Duodenal mucosa (tissue), 2 donors: ENCODE results near the gene LIN28B.

Source experiments
- H3K27ac ChIP-seq: one replicate; pipeline ENCODE4 v1.7.0; 2013; ENCODE audit warnings: low read depth, low read length
- H3K27me3 ChIP-seq, 2 donors: one replicate each; pipeline ENCODE4 v1.7.0; 2013; ENCODE audit warnings: low read length in 2 of 2, control low read depth in 1 of 2; ENCODE audit not compliant: insufficient read depth in 2 of 2, control insufficient read depth in 1 of 2
- H3K36me3 ChIP-seq, 2 donors: one replicate each; pipeline ENCODE4 v1.7.0; 2013; ENCODE audit warnings: low read length in 2 of 2, control low read depth in 1 of 2; ENCODE audit not compliant: insufficient read depth in 2 of 2, control insufficient read depth in 1 of 2
- H3K4me1 ChIP-seq, 2 donors: one replicate each; pipeline ENCODE4 v1.7.0; 2013; ENCODE audit warnings: low read length in 2 of 2, control low read depth in 1 of 2; ENCODE audit not compliant: insufficient read depth in 2 of 2, control insufficient read depth in 1 of 2
- H3K4me3 ChIP-seq, 2 donors: one replicate each; pipeline ENCODE4 v1.7.0; 2013; ENCODE audit warnings: low read length in 2 of 2, low read depth in 1 of 2
- H3K9ac ChIP-seq, 2 donors: one replicate each; pipeline ENCODE4 v1.7.0; 2013; ENCODE audit warnings: low read length in 2 of 2, low read depth in 1 of 2
- H3K9me3 ChIP-seq, 2 donors: one replicate each; pipeline ENCODE4 v1.7.0; 2013; ENCODE audit warnings: low read length in 2 of 2, control low read depth in 1 of 2; ENCODE audit not compliant: control insufficient read depth in 1 of 2

LIN28B gene

GRCh38 chr6:105035299-105035698 is 78.4 kb downstream of the LIN28B start:
- H3K4me1 ChIP-seq, result no peaks in the 10 kb centered on the region
- H3K4me3 ChIP-seq, result no peak overlapping the region
- no peak overlapping the region for H3K27ac ChIP-seq
- no peaks in the 10 kb centered on the region for H3K27me3 ChIP-seq
- H3K9me3 ChIP-seq, result no peaks in the 10 kb centered on the region
- H3K9ac ChIP-seq, result no peak overlapping the region
- H3K36me3 ChIP-seq, result no peaks in the 10 kb centered on the region

- H3K4me1 ChIP-seq, result no peaks in the 10 kb centered on the region
- no peak overlapping the region for H3K9ac ChIP-seq
- H3K27me3 ChIP-seq, result no peaks in the 10 kb centered on the region
- H3K4me3 ChIP-seq, result no peak overlapping the region
- H3K27ac ChIP-seq, result no peak overlapping the region
- H3K9me3 ChIP-seq, result no peaks in the 10 kb centered on the region
- H3K36me3 ChIP-seq, result no peaks in the 10 kb centered on the region
Observed at GRCh38 chr6:105036351-105036750, 79.4 kb downstream of the LIN28B start.

- H3K9ac ChIP-seq, result no peak overlapping the region
- H3K4me1 ChIP-seq, result no peaks in the 10 kb centered on the region
- no peak overlapping the region for H3K27ac ChIP-seq
- no peaks in the 10 kb centered on the region for H3K27me3 ChIP-seq
- no peaks in the 10 kb centered on the region for H3K9me3 ChIP-seq
- H3K36me3 ChIP-seq, result no peaks in the 10 kb centered on the region
- H3K4me3 ChIP-seq, result no peak overlapping the region
Observed at GRCh38 chr6:105038259-105038658, 81.4 kb downstream of the LIN28B start.

GRCh38 chr6:105041880-105042279 is 85.0 kb downstream of the LIN28B start:
- Histone ChIP-seq H3K4me1 (no peaks in the 10 kb centered on the region), H3K4me3 (no peak overlapping the region), H3K9me3 (no peaks in the 10 kb centered on the region), H3K27me3 (no peaks in the 10 kb centered on the region), H3K36me3 (no peaks in the 10 kb centered on the region), H3K9ac (no peak overlapping the region), H3K27ac (no peak overlapping the region)

- H3K4me1 ChIP-seq, result no peaks in the 10 kb centered on the region
- no peaks in the 10 kb centered on the region for H3K27me3 ChIP-seq
- H3K9ac ChIP-seq, result no peak overlapping the region
- H3K4me3 ChIP-seq, result no peak overlapping the region
- H3K9me3 ChIP-seq, result no peaks in the 10 kb centered on the region
- no peaks in the 10 kb centered on the region for H3K36me3 ChIP-seq
- H3K27ac ChIP-seq, result no peak overlapping the region
Observed at GRCh38 chr6:105042648-105043047, 85.7 kb downstream of the LIN28B start.

GRCh38 chr6:105043979-105044378 is 87.1 kb downstream of the LIN28B start:
- H3K36me3 ChIP-seq, result no peaks in the 10 kb centered on the region
- no peaks in the 10 kb centered on the region for H3K9me3 ChIP-seq
- no peak overlapping the region for H3K27ac ChIP-seq
- no peak overlapping the region for H3K4me3 ChIP-seq
- H3K27me3 ChIP-seq, result no peaks in the 10 kb centered on the region
- no peaks in the 10 kb centered on the region for H3K4me1 ChIP-seq
- H3K9ac ChIP-seq, result no peak overlapping the region

GRCh38 chr6:105045526-105045925 is 88.6 kb downstream of the LIN28B start:
- Histone ChIP-seq H3K36me3 (no peaks in the 10 kb centered on the region), H3K27me3 (no peaks in the 10 kb centered on the region), H3K4me1 (no peaks in the 10 kb centered on the region), H3K9ac (no peak overlapping the region), H3K27ac (no peak overlapping the region), H3K9me3 (no peaks in the 10 kb centered on the region), H3K4me3 (no peak overlapping the region)

- H3K27ac ChIP-seq, result no peak overlapping the region
- H3K4me3 ChIP-seq, result no peak overlapping the region
- no peaks in the 10 kb centered on the region for H3K27me3 ChIP-seq
- no peaks in the 10 kb centered on the region for H3K4me1 ChIP-seq
- no peak overlapping the region for H3K9ac ChIP-seq
- no peaks in the 10 kb centered on the region for H3K9me3 ChIP-seq
- H3K36me3 ChIP-seq, result no peaks in the 10 kb centered on the region
Observed at GRCh38 chr6:105051941-105052471, 95.1 kb downstream of the LIN28B start.

- no peaks in the 10 kb centered on the region for H3K27me3 ChIP-seq
Observed at GRCh38 chr6:105056646-105057045, 99.7 kb downstream of the LIN28B start.

GRCh38 chr6:105057160-105057559 is 100.3 kb downstream of the LIN28B start:
- Histone ChIP-seq H3K9ac (no peak overlapping the region), H3K27ac (no peak overlapping the region), H3K36me3 (no peaks in the 10 kb centered on the region), H3K4me3 (no peak overlapping the region), H3K27me3 (no peaks in the 10 kb centered on the region), H3K4me1 (no peaks in the 10 kb centered on the region), H3K9me3 (no peaks in the 10 kb centered on the region)

More at GRCh38 chr6:105056646-105057045, 99.7 kb downstream of the LIN28B start:
- H3K27ac ChIP-seq, result no peak overlapping the region
- H3K9ac ChIP-seq, result no peak overlapping the region
- H3K4me1 ChIP-seq, result no peaks in the 10 kb centered on the region
- no peaks in the 10 kb centered on the region for H3K9me3 ChIP-seq
- no peaks in the 10 kb centered on the region for H3K36me3 ChIP-seq
- H3K4me3 ChIP-seq, result no peak overlapping the region

- Histone ChIP-seq H3K4me3 (no peak overlapping the region), H3K36me3 (no peaks in the 10 kb centered on the region), H3K27me3 (no peaks in the 10 kb centered on the region), H3K9ac (no peak overlapping the region), H3K9me3 (no peaks in the 10 kb centered on the region), H3K4me1 (no peaks in the 10 kb centered on the region), H3K27ac (no peak overlapping the region)
Observed at GRCh38 chr6:105058316-105058715, 101.4 kb downstream of the LIN28B start.
